HG02840 (cell line): ENCODE data around the gene AHCYL2.
"Not testable (repeated sequence)": the region's sequence is repeated elsewhere in the genome, so short reads cannot be mapped to it uniquely, and the experiment has no call there.

Source experiments
- ATAC-seq: cut with Tn5 transposase; IDR thresholded peaks from one replicate; pipeline ENCODE4 v1.9.1; 2021; ENCODE audit warnings: mild to moderate bottlenecking, moderate library complexity, moderate number of reproducible peaks; ENCODE audit not compliant: unreplicated experiment, low FRiP score

Gene AHCYL2

GRCh38 chr7:129405527-129405926 lies 180.7 kb downstream of the AHCYL2 start:
- no peak for ATAC-seq

GRCh38 chr7:129410238-129410637 lies 185.4 kb downstream of the AHCYL2 start:
- not testable (repeated sequence) for ATAC-seq

GRCh38 chr7:129412501-129412900 lies 187.7 kb downstream of the AHCYL2 start:
- ATAC-seq: no peak

GRCh38 chr7:129417073-129417472 lies 192.2 kb downstream of the AHCYL2 start:
- ATAC-seq: no peak

- ATAC-seq: no peak
Measured at GRCh38 chr7:129421717-129422250, 197.0 kb downstream of the AHCYL2 start.

- no peak for ATAC-seq
Measured at GRCh38 chr7:129422727-129423126, 197.9 kb downstream of the AHCYL2 start.

GRCh38 chr7:129423700-129424410 lies 199.0 kb downstream of the AHCYL2 start:
- no peak for ATAC-seq

- no peak for ATAC-seq
Measured at GRCh38 chr7:129426482-129426881, 201.7 kb downstream of the AHCYL2 start.

GRCh38 chr7:129427526-129428045 lies 202.8 kb downstream of the AHCYL2 start:
- ATAC-seq: no peak

- ATAC-seq: no peak
Measured at GRCh38 chr7:129431911-129432643, 207.2 kb downstream of the AHCYL2 start.

- peak; percentile 94 for ATAC-seq
Measured at GRCh38 chr7:129433847-129434674, 209.2 kb downstream of the AHCYL2 start, which contains the start of gene STRIP2. Gene STRIP2 (plus strand): TSS chr7:129434432. CDS start chr7:129434473, 41 bp downstream.

GRCh38 chr7:129434675-129435318 lies 210.0 kb downstream of the AHCYL2 start:
- ATAC-seq: no peak

GRCh38 chr7:129435414-129435829 lies 210.6 kb downstream of the AHCYL2 start:
- ATAC-seq: no peak

GRCh38 chr7:129436335-129436923 lies 211.6 kb downstream of the AHCYL2 start:
- no peak for ATAC-seq

GRCh38 chr7:129437190-129437589 lies 212.4 kb downstream of the AHCYL2 start:
- no peak for ATAC-seq

- ATAC-seq: no peak
Measured at GRCh38 chr7:129438281-129438838, 213.5 kb downstream of the AHCYL2 start.

GRCh38 chr7:129438839-129439651 lies 214.2 kb downstream of the AHCYL2 start:
- ATAC-seq: no peak

GRCh38 chr7:129439963-129440625 lies 215.3 kb downstream of the AHCYL2 start:
- no peak for ATAC-seq
